ENCODE data around the gene LYPD6B. TPM values are rescaled to one million over a fixed set of nuclear protein-coding genes. Genes with fewer than 3 reads are reported as not detected.

Gene LYPD6B
- total RNA-seq, 1 experiment from 2014 or later, result 21.6 TPM

Other genes starting within 250 kb of the LYPD6B start
- gene KIF5C, start 163.5 kb upstream of the LYPD6B start, total RNA-seq (2014; rRNA removed; shearing (Covaris generic)), result 0.12 and 0.29 TPM in 2 replicates